Measurements from ENCODE around the gene DNAH6. TPM values are rescaled to one million over a fixed set of nuclear protein-coding genes. Genes with fewer than 3 reads are reported as not detected.
"Not testable (repeated sequence)": the region's sequence is repeated elsewhere in the genome, so short reads cannot be mapped to it uniquely, and the experiment has no call there.

DNAH6 gene
- not detected in 2 replicates for total RNA-seq (2021)
- Bru-seq, nascent RNA, result percentile 5 among the genes with signal in this experiment
- BruChase-seq, experiment 1, labeled RNA remaining after a 2-hour chase, result percentile 3 among the genes with signal in this experiment
- percentile 1 among the genes with signal in this experiment for BruChase-seq, experiment 2, labeled RNA remaining after a 6-hour chase
- long read RNA-seq, result 0 reads

DNA sequence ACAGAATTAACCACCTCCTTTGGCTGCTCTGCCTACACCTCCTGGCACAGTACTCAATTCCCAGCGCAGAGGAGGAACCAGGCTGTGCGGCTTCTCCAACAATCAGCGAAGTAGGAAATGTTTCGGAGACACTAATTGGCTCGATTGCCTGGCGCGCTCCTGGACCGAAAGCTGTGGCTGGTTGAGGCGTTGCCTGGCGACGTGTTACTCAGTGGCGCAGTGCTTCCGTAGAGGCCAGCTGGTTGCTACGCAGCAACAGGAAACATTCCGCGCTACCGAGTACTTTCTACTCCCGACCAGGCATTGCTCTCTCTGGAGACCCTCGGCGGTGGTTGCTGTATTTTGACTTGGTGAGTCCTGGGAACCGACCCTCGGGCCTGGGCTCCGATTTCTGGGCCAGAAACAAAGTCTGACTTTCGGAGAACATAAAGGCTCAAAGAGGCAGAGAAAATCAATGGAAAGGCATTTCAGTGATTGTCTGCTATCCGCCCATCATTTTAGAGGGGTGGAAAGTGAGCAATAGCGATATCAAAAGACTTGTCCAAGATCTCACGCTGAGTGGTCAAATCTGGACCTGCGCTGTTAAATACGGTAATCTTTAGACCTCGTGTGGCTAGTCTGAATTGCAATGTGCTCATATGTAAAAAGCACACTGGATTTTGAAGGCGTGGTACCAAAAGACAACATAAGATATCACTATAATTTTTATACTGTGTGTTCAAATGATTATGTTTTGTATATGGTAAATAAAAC lies at the start of gene DNAH6:
TSS of gene DNAH6 (plus strand) at position 265 of the 753 bp plus-strand sequence. CDS start 1,329 bp downstream, outside the sequence.
- BruUV-seq (replicated peaks), result no TSS peak
- H3K4me3 ChIP-seq (ENCODE audit: low read depth, low read length, poor library complexity, severe bottlenecking), result peak within 1 kb of the TSS; percentile 39
- intact Hi-C loops (cut with micrococcal nuclease; ENCODE audit: unreplicated experiment), result no loop called here
- CTCF ChIA-PET, result no interaction called here
- H3K27me3 ChIP-seq (replicated peaks; ENCODE audit: insufficient read depth, low read depth, low read length, poor library complexity), result peaks cover 14% of the 10 kb centered on the region
- H3K9me3 ChIP-seq (ENCODE audit: low read depth, low read length, poor library complexity, severe bottlenecking), result no peaks in the 10 kb centered on the region
- peak; percentile 94 for DNase-seq (ENCODE audit: low spot score)
- TF ChIP-seq, protein P1, sequence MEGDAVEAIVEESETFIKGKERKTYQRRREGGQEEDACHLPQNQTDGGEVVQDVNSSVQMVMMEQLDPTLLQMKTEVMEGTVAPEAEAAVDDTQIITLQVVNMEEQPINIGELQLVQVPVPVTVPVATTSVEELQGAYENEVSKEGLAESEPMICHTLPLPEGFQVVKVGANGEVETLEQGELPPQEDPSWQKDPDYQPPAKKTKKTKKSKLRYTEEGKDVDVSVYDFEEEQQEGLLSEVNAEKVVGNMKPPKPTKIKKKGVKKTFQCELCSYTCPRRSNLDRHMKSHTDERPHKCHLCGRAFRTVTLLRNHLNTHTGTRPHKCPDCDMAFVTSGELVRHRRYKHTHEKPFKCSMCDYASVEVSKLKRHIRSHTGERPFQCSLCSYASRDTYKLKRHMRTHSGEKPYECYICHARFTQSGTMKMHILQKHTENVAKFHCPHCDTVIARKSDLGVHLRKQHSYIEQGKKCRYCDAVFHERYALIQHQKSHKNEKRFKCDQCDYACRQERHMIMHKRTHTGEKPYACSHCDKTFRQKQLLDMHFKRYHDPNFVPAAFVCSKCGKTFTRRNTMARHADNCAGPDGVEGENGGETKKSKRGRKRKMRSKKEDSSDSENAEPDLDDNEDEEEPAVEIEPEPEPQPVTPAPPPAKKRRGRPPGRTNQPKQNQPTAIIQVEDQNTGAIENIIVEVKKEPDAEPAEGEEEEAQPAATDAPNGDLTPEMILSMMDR (conservative IDR thresholded peaks at IDR 0.05; ENCODE audit: low read depth, low read length), result no peak
- TF ChIP-seq EZH2 (IDR thresholded peaks at IDR 0.05; ENCODE audit: borderline replicate concordance, low read depth, low read length, poor library complexity, severe bottlenecking), result no peak
- H3K36me3 ChIP-seq (ENCODE audit: insufficient read depth, low read length, poor library complexity, severe bottlenecking), result no peaks in the 10 kb centered on the region
- peaks cover 3% of the 10 kb centered on the region for H3K4me1 ChIP-seq (ENCODE audit: insufficient read depth, low read length, poor library complexity, severe bottlenecking)
- POLR2A ChIA-PET (ENCODE audit: low non-redundant PET), result no interaction called here
- no peak within 1 kb of the TSS for H3K27ac ChIP-seq (ENCODE audit: low read depth, low read length, poor library complexity, severe bottlenecking)

- DNase-seq (ENCODE audit: low spot score), result no peak
- Histone ChIP-seq H3K27me3 (replicated peaks; ENCODE audit: insufficient read depth, low read depth, low read length, poor library complexity) (no peaks in the 10 kb centered on the region), H3K4me3 (ENCODE audit: low read depth, low read length, poor library complexity, severe bottlenecking) (no peak overlapping the region), H3K27ac (ENCODE audit: low read depth, low read length, poor library complexity, severe bottlenecking) (no peak overlapping the region), H3K9me3 (ENCODE audit: low read depth, low read length, poor library complexity, severe bottlenecking) (peaks cover 10% of the 10 kb centered on the region), H3K4me1 (ENCODE audit: insufficient read depth, low read length, poor library complexity, severe bottlenecking) (no peaks in the 10 kb centered on the region), H3K36me3 (ENCODE audit: insufficient read depth, low read length, poor library complexity, severe bottlenecking) (no peaks in the 10 kb centered on the region)
- ChIA-PET CTCF (no interaction called here), POLR2A (ENCODE audit: low non-redundant PET) (no interaction called here)
- BruUV-seq (replicated peaks), result no TSS peak
- intact Hi-C loops (cut with micrococcal nuclease; ENCODE audit: unreplicated experiment), result no loop called here
- TF ChIP-seq EZH2 (IDR thresholded peaks at IDR 0.05; ENCODE audit: borderline replicate concordance, low read depth, low read length, poor library complexity, severe bottlenecking), result no peak
- TF ChIP-seq, protein P1 (conservative IDR thresholded peaks at IDR 0.05; ENCODE audit: low read depth, low read length), result no peak
Measured at GRCh38 chr2:84467389-84467788, 48.9 kb upstream of the DNAH6 start.

- H3K36me3 ChIP-seq (ENCODE audit: insufficient read depth, low read length, poor library complexity, severe bottlenecking); CTCF ChIA-PET; DNase-seq (ENCODE audit: low spot score); intact Hi-C loops (cut with micrococcal nuclease; ENCODE audit: unreplicated experiment); H3K4me3 ChIP-seq (ENCODE audit: low read depth, low read length, poor library complexity, severe bottlenecking); H3K4me1 ChIP-seq (ENCODE audit: insufficient read depth, low read length, poor library complexity, severe bottlenecking); H3K9me3 ChIP-seq (ENCODE audit: low read depth, low read length, poor library complexity, severe bottlenecking); POLR2A ChIA-PET (ENCODE audit: low non-redundant PET); BruUV-seq (replicated peaks); H3K27ac ChIP-seq (ENCODE audit: low read depth, low read length, poor library complexity, severe bottlenecking): not testable (repeated sequence)
- peaks cover 14% of the 10 kb centered on the region for H3K27me3 ChIP-seq (replicated peaks; ENCODE audit: insufficient read depth, low read depth, low read length, poor library complexity)
Measured at GRCh38 chr2:84472423-84472822, 43.9 kb upstream of the DNAH6 start.
